ENCODE results near the gene PDGFB. TPM values are rescaled to one million over a fixed set of nuclear protein-coding genes. Genes with fewer than 3 reads are reported as not detected.
A peak's percentile ranks its signal among the peaks of the same experiment; 100 is the strongest.

Gene PDGFB
- total RNA-seq, 1 donor from 2014 or later, result 16.5 TPM

DNA sequence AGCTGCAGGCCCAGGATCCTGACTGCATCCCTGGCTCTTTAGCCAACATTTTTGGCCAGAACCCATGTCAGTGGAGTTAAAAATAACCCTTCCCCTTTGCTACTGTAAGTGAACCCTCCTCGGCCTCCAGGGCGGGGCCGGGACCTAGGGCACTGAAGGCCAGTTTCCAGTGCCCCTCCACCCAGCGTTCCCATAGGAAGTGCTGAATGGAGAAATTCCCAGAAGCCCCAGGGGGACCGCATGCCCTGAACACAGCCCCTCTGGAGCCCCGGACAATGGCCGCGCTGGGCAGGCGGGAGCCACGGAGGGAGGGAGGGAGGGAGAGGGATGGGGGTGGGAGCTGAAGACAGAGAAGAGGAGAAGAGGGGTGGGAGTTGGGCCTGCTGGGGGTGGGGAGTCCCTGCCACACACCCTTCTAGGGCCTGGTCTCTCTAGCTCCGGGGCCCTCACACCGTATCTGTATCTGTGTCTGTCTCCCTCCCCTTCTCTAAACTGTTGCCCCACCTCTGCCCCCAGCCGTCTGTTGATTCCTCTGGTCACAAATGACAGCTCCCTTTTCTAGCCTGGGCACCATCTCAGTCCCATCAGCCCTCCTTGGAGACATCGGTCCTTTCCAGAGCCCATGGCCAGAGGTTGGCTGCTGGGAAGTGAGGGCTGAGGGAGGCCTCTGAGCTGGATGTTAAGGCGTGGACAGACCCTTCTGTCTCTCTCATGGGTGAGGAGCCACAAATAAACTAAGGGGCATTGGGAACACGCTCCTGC is 10.9 kb downstream of the PDGFB start:
- H3K9me3 Mint-ChIP-seq (ENCODE audit: low read depth), result no peaks in the 10 kb centered on the region
- no peak overlapping the region for H3K4me3 Mint-ChIP-seq (ENCODE audit: unreplicated experiment)
- TF ChIP-seq, protein P1, sequence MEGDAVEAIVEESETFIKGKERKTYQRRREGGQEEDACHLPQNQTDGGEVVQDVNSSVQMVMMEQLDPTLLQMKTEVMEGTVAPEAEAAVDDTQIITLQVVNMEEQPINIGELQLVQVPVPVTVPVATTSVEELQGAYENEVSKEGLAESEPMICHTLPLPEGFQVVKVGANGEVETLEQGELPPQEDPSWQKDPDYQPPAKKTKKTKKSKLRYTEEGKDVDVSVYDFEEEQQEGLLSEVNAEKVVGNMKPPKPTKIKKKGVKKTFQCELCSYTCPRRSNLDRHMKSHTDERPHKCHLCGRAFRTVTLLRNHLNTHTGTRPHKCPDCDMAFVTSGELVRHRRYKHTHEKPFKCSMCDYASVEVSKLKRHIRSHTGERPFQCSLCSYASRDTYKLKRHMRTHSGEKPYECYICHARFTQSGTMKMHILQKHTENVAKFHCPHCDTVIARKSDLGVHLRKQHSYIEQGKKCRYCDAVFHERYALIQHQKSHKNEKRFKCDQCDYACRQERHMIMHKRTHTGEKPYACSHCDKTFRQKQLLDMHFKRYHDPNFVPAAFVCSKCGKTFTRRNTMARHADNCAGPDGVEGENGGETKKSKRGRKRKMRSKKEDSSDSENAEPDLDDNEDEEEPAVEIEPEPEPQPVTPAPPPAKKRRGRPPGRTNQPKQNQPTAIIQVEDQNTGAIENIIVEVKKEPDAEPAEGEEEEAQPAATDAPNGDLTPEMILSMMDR (IDR thresholded peaks at IDR 0.05), result no peak
- peaks cover 5% of the 10 kb centered on the region for H3K36me3 Mint-ChIP-seq (ENCODE audit: low read depth)
- H3K27me3 Mint-ChIP-seq (ENCODE audit: low read depth), result no peaks in the 10 kb centered on the region
- H3K27ac Mint-ChIP-seq (ENCODE audit: unreplicated experiment), result peak overlapping the region; percentile 69
- H3K4me1 Mint-ChIP-seq (ENCODE audit: low read depth), result peaks cover 53% of the 10 kb centered on the region
- no peak for DNase-seq (ENCODE audit: low spot score)

DNA sequence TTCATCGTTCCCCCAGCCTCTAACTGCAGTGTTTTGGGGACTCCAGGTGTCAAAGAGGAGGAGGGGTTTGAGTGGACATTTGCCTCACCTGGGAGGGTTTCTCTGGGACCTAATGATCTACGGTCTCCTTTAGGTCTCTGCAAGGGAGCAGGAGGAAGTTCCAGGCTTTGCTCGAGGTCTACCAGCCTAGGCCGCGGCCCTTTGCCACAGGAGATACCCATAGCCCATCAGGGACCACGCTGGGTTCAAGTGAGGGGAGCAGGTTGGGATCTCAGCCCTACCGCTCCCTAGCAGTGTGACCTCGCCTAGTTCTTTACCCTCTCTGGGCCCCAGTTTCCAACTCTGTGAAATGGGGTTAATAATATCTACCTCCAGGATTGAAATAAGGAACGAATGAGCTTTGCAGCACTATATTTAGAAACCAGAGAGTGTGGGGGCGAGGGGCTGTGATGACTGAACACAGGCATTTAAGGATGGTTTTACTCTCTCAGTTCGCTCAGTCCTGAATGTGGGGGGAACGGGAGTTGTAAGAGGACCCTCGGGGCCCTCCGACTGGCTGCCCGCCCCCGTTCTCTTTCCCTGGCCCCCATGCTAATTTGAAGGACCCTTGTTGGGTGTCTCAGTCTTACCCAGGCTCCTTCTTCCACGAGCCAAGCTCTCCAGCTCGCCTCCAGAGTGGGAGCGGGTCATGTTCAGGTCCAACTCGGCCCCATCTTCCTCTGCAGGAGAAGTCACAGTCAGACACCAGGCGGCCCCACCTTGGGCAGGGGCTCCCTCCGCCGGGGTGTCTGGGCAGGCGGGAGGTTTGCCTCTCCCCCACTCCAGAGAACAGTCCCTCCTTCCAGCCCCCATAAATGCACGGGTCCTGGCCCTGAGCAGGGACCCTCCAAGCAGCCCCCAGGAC is 11.7 kb downstream of the PDGFB start:
- Mint-ChIP-seq H3K9me3 (ENCODE audit: low read depth) (no peaks in the 10 kb centered on the region), H3K4me1 (ENCODE audit: low read depth) (peaks cover 53% of the 10 kb centered on the region), H3K36me3 (ENCODE audit: low read depth) (peaks cover 5% of the 10 kb centered on the region), H3K4me3 (ENCODE audit: unreplicated experiment) (no peak overlapping the region), H3K27ac (ENCODE audit: unreplicated experiment) (no peak overlapping the region), H3K27me3 (ENCODE audit: low read depth) (no peaks in the 10 kb centered on the region)
- TF ChIP-seq, protein P1 (IDR thresholded peaks at IDR 0.05), result no peak
- DNase-seq (ENCODE audit: low spot score), result no peak

DNA sequence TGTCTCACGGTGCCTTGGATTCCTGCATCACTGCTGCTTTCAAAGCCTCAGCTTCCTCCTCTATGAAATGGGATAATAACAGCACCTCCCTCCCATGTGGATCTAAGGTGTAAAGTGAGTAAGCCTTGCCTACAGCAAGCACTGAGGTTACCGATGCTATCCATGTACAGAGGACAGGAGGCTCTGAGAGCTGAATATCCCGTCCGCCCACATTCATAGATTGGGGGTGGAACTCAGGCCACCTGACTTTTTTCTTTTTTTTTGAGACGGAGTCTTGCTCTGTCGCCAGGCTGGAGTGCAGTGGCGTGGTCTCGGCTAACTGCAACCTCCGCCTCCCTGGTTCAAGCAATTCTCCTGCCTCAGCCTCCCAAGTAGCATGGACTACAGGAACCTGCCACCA is 12.5 kb downstream of the PDGFB start:
- peaks cover 8% of the 10 kb centered on the region for H3K36me3 Mint-ChIP-seq (ENCODE audit: low read depth)
- no peak overlapping the region for H3K4me3 Mint-ChIP-seq (ENCODE audit: unreplicated experiment)
- no peaks in the 10 kb centered on the region for H3K27me3 Mint-ChIP-seq (ENCODE audit: low read depth)
- TF ChIP-seq, protein P1 (IDR thresholded peaks at IDR 0.05), result no peak
- H3K27ac Mint-ChIP-seq (ENCODE audit: unreplicated experiment), result no peak overlapping the region
- no peak for DNase-seq (ENCODE audit: low spot score)
- H3K9me3 Mint-ChIP-seq (ENCODE audit: low read depth), result no peaks in the 10 kb centered on the region
- peaks cover 47% of the 10 kb centered on the region for H3K4me1 Mint-ChIP-seq (ENCODE audit: low read depth)

DNA sequence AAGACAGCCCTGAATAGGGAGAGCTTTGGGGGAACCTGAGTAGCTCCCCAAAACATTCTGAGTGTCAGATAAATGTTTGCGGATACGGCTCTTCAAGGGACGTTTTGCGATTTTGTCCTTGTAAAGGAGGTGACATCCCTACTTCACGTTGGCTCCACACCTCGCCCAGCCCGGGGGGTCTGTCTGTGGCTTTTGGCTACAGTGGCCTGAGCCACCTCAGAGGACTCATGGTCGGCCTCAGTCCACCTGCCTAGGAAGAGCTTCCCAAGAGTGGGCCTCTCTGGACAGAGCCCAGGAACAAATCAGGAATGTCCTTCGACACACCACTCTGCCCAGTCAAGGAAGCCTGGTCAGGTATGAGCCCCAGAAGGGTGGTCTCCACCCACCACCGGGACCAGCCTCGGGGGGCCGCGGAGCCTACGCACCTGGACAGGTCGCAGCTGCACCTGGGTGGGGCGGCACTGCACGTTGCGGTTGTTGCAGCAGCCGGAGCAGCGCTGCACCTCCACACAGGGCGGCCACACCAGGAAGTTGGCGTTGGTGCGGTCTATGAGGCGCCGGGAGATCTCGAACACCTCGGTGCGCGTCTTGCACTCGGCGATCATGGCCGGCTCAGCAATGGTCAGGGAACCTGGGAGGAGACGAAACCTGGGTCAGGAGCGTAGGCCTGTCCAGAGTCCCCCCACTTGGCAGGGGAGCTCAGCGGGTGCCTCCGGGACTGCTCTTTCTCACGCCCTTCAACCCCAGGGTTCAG is 13.4 kb downstream of the PDGFB start:
- H3K9me3 Mint-ChIP-seq (ENCODE audit: low read depth), result no peaks in the 10 kb centered on the region
- peaks cover 39% of the 10 kb centered on the region for H3K4me1 Mint-ChIP-seq (ENCODE audit: low read depth)
- H3K27me3 Mint-ChIP-seq (ENCODE audit: low read depth), result no peaks in the 10 kb centered on the region
- H3K4me3 Mint-ChIP-seq (ENCODE audit: unreplicated experiment), result no peak overlapping the region
- no peak overlapping the region for H3K27ac Mint-ChIP-seq (ENCODE audit: unreplicated experiment)
- no peak for DNase-seq (ENCODE audit: low spot score)
- TF ChIP-seq, protein P1 (IDR thresholded peaks at IDR 0.05), result no peak
- H3K36me3 Mint-ChIP-seq (ENCODE audit: low read depth), result peaks cover 8% of the 10 kb centered on the region
